ENCODE data around the gene ATP8A2. TPM values are rescaled to one million over a fixed set of nuclear protein-coding genes. Genes with fewer than 3 reads are reported as not detected.

The ATP8A2 gene
- total RNA-seq, 2 experiments from 2014 or later: 0.92 to 0.94 TPM

GRCh38 chr13:25906191-25906661 is 534.5 kb downstream of the ATP8A2 start:
- ChIA-PET POLR2A (interaction anchor here (0.6 kb wide), 1 partner anchor 38 kb away, joined by 3 read pairs; no protein-coding TSS in a partner anchor), CTCF (no interaction called here)
- H3K9me3 Mint-ChIP-seq: no peaks in the 10 kb centered on the region
- DNase-seq: peak; percentile 47
- peaks cover 4% of the 10 kb centered on the region for H3K4me1 Mint-ChIP-seq (ENCODE audit: low read depth)
- H3K36me3 Mint-ChIP-seq (ENCODE audit: low read depth): no peaks in the 10 kb centered on the region
- ATAC-seq: peak; percentile 57
- TF ChIP-seq CTCF (IDR thresholded peaks at IDR 0.05): no peak
- no peaks in the 10 kb centered on the region for H3K27me3 Mint-ChIP-seq
- intact Hi-C loops (cut with micrococcal nuclease): no loop called here
- H3K4me3 Mint-ChIP-seq: no peak overlapping the region
- no peak overlapping the region for H3K27ac Mint-ChIP-seq

GRCh38 chr13:25908366-25908765 is 536.6 kb downstream of the ATP8A2 start:
- POLR2A ChIA-PET: no interaction called here
- H3K4me1 Mint-ChIP-seq (ENCODE audit: low read depth): no peaks in the 10 kb centered on the region
- intact Hi-C loops (cut with micrococcal nuclease): no loop called here
- no peak for TF ChIP-seq CTCF (IDR thresholded peaks at IDR 0.05)
- H3K4me3 Mint-ChIP-seq: no peak overlapping the region
- ATAC-seq (no peak), DNase-seq (no peak)
- no peaks in the 10 kb centered on the region for H3K36me3 Mint-ChIP-seq (ENCODE audit: low read depth)
- H3K9me3 Mint-ChIP-seq: no peaks in the 10 kb centered on the region
- H3K27me3 Mint-ChIP-seq: no peaks in the 10 kb centered on the region
- CTCF ChIA-PET: no interaction called here
- no peak overlapping the region for H3K27ac Mint-ChIP-seq

GRCh38 chr13:25910243-25910642 is 538.5 kb downstream of the ATP8A2 start:
- Mint-ChIP-seq H3K9me3 (no peaks in the 10 kb centered on the region), H3K27me3 (no peaks in the 10 kb centered on the region), H3K4me1 (ENCODE audit: low read depth) (no peaks in the 10 kb centered on the region), H3K4me3 (no peak overlapping the region), H3K27ac (no peak overlapping the region), H3K36me3 (ENCODE audit: low read depth) (no peaks in the 10 kb centered on the region)
- CTCF ChIA-PET: no interaction called here
- intact Hi-C loops (cut with micrococcal nuclease): no loop called here
- TF ChIP-seq CTCF (IDR thresholded peaks at IDR 0.05): no peak
- POLR2A ChIA-PET: no interaction called here
- DNase-seq (no peak), ATAC-seq (no peak)

- no peak overlapping the region for H3K4me3 Mint-ChIP-seq
- no peaks in the 10 kb centered on the region for H3K36me3 Mint-ChIP-seq (ENCODE audit: low read depth)
- intact Hi-C loops (cut with micrococcal nuclease): no loop called here
- CTCF ChIA-PET: no interaction called here
- H3K27ac Mint-ChIP-seq: no peak overlapping the region
- TF ChIP-seq CTCF (IDR thresholded peaks at IDR 0.05): no peak
- H3K9me3 Mint-ChIP-seq: no peaks in the 10 kb centered on the region
- no peaks in the 10 kb centered on the region for H3K4me1 Mint-ChIP-seq (ENCODE audit: low read depth)
- no peak for ATAC-seq
- H3K27me3 Mint-ChIP-seq: no peaks in the 10 kb centered on the region
- POLR2A ChIA-PET: no interaction called here
- DNase-seq: no peak
These were observed 539.2 kb downstream of the ATP8A2 start for GRCh38 chr13:25910991-25911419.

- ChIA-PET POLR2A (no interaction called here), CTCF (no interaction called here)
- ATAC-seq (no peak), DNase-seq (no peak)
- no peaks in the 10 kb centered on the region for H3K9me3 Mint-ChIP-seq
- intact Hi-C loops (cut with micrococcal nuclease): no loop called here
- H3K4me3 Mint-ChIP-seq: no peak overlapping the region
- no peak overlapping the region for H3K27ac Mint-ChIP-seq
- H3K27me3 Mint-ChIP-seq: no peaks in the 10 kb centered on the region
- TF ChIP-seq CTCF (IDR thresholded peaks at IDR 0.05): no peak
- no peaks in the 10 kb centered on the region for H3K36me3 Mint-ChIP-seq (ENCODE audit: low read depth)
- no peaks in the 10 kb centered on the region for H3K4me1 Mint-ChIP-seq (ENCODE audit: low read depth)
These were observed 541.2 kb downstream of the ATP8A2 start for GRCh38 chr13:25912961-25913360.
